NOMO-1 treated with dmso at 0.1 percent for 144 hours (cell line): ENCODE measurements around the gene YJEFN3.

Source experiments
- DNase-seq: peaks from one replicate; lab custom pipeline; 2025; ENCODE audit not compliant: unreplicated experiment; lab: John Stamatoyannopoulos, UW

The YJEFN3 gene

GRCh38 chr19:19528721-19529490 lies at the start of gene YJEFN3:
YJEFN3 (plus strand) TSS chr19:19528911; CDS start chr19:19528933, 22 bp downstream.
- no peak for DNase-seq

GRCh38 chr19:19480688-19481087 lies 48.0 kb upstream of the YJEFN3 start:
- no peak for DNase-seq

DNA sequence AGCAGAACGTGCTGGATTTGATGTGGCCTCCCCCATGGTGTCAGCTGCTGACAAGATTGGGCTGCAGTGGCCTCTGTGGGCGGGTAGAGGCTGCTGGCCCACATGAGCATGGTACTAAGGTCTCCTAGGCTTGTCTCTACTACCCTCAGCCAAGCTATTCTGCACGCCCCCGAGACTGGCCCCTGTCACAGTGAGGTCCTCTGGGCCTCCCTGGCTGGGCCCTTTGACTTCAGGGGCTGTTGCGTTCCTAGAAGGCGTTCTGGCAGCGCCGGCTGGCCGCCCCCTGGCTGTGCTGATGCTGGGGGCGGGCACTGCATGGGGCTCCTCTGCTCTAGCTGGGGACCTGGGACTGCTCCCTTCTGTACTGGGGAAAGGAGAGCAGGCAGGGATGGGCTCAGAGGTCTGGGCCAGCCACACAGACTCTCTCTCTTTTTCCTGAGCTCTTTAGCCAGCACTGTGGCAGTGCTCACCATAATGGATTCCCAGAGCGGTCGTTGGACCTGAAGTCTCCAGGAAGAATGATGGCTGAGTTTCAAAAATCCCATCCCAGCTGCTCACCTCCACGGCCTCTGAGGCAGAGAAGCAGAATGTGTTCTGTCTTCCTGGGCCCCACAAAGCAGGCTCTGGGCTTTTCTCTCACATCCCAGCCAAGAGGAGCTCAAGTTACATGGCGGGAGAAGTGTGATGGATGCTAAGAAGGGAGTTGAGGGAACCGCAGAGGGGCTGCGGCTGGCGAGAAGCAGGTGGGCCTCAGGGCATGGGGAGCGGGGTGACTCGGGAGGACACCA lies 45.7 kb upstream of the YJEFN3 start:
- no peak for DNase-seq

DNA sequence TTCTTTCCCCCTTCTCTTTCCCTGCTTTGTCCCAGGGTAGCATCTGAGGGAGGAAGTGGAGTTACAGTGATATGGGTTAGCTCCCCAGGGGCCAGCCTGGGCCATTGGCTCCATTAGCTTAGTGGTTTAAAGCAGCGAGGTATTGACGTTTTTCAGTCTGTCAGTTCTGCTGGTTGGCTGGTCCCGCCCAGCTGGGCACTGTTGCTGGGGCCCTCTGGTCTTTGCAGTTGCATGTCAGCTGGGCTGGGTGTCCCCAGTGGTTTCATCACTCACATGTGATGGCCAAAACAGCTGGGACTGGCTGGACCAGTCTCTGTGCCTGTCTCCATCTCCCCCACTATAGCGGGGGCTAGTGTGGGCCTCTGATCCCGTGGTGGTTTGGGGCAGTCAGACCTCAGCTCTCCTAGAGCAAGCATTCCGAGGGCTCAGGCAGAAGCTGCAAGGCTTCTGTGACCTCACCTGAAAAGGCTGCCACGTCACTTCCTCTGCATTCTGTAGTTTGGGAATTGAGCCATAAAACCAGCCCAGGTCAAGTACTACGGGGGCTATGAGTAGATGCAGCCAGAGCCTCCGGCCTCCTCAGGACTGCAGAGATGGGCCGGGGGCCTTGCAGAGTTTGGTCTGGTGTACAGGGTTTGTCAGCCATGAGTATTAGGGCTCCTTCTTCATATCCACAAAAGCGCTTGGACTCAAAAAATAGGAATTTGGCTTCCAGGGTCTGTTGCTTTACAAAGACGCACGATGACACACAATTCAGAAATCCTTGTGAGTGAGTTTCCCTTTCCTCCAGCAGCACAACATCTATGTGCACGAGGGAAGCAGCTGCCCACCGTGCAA lies 43.3 kb upstream of the YJEFN3 start:
- DNase-seq, result no peak

- DNase-seq, result no peak
These were observed 42.8 kb upstream of the YJEFN3 start for GRCh38 chr19:19485998-19486290.

GRCh38 chr19:19486343-19487076 lies 42.2 kb upstream of the YJEFN3 start:
- DNase-seq, result no peak

- DNase-seq, result no peak
These were observed 41.4 kb upstream of the YJEFN3 start for GRCh38 chr19:19487077-19487949.

DNA sequence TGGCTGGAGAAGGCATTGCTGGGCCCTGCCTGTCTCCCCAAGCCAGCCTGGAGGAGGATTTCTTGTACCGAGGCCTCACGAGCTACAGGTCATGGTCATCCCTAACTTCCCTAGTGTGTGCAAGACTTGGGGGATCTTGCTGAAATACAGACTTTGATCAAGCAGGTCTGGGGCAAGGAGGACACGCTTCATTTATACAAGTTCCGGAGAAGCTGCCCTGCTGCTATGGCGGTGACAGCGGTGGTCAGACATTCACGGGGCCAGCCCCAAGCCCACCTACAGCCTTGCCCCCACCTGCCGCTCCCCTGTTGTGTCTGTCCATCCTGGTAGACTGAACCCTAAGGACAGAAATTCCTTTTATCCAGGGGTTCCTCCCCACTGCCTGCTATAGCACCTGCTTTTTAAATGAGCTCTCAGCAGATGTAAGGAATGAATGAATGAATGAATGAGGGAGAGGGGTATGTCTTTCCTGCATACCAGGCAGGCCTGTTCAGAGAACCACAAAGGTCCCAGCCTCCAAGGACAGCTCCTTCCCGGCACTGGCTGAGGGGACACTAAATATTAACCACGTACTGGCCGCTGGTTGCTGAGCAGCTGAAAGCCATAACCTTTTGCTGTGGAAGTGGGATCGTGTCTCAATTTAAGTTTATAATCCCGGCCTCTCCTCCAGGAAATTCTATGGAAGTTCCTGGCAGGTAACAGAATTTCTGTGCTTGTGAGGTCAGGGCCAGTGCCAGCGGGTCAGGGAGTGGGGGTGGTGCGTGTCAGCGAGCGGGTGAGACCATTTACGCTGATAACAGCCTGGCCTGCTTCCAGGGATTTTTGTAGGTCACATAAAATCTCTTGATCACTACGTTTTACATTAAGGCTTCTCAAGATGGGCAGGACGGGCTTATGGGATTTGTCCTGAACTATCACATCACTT lies 40.5 kb upstream of the YJEFN3 start:
- no peak for DNase-seq

DNA sequence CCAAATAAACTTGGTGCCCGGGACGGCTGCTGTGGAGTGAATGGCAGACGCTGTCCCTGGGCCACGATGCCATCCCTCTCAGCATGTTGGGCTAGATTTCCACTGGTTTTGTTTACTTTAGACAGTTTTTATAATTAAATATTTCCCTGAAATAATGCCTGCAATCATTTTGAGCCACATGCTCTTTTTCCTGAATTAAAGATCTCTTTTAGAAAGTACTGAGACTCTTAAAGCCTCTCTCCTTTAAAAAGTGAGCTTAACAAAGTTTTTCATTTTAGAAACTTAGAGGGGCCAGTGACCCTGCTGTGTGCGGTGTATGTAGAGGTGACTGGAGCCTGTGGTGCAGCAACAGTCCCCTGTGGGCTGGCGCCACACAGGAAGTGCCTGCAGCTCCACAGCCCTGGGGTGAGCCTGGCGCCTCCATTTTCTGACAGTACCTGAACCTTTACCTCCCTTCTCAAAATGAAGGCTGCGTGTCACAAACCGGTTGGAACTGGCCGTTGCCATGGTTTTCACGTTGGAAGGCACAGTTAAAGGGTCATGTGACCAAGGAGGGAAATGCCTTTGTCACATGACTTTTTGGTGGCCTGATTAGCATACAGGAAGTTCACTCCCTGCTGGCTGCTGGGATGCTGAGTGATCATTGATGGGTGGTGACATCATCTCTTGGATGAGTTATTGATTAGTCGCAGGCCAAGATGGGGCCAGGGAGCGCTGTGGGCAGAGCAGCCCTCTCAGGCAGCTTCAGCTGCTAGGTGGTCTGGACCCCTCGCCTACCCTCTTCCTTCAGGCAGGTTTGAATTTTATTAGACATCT lies 39.6 kb upstream of the YJEFN3 start:
- peak; percentile 66 for DNase-seq

GRCh38 chr19:19489804-19490204 lies 38.9 kb upstream of the YJEFN3 start:
- DNase-seq, result no peak

DNA sequence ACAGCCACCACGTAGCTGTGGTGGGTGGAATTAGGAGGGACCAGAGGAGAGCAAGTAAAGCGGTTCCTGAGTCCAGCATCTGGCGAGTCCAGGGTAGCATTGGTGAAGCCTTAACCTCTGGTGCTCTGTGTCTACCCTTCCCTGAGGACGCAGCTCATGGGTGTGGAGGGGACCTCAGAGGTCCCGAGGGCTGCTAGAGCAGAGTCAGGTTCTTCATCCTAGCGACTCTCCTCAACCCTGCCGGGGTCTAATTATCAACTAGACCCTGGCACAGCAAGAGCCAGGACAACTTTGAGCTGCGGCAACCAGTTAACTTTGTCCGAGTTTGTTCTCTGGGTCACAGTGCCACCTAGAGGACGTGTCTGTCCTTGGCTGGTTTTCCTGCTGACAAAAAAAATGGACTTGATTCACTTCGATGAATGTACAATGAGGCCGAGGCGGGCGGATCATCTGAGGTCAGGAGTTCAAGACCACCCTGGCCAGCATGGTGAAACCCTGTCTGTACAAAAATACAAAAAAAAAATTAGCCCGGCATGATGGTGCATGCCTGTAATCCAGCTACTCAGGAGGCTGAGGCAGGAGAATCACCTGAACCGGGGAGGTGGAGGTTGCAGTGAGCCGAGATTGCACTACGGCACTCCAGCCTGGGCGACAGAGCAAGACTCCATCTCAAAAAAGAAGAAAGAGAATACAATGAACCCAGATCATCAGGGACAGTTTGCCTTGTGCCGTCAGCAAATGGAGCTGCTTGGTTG lies 38.3 kb upstream of the YJEFN3 start:
- DNase-seq, result peak; percentile 27

DNA sequence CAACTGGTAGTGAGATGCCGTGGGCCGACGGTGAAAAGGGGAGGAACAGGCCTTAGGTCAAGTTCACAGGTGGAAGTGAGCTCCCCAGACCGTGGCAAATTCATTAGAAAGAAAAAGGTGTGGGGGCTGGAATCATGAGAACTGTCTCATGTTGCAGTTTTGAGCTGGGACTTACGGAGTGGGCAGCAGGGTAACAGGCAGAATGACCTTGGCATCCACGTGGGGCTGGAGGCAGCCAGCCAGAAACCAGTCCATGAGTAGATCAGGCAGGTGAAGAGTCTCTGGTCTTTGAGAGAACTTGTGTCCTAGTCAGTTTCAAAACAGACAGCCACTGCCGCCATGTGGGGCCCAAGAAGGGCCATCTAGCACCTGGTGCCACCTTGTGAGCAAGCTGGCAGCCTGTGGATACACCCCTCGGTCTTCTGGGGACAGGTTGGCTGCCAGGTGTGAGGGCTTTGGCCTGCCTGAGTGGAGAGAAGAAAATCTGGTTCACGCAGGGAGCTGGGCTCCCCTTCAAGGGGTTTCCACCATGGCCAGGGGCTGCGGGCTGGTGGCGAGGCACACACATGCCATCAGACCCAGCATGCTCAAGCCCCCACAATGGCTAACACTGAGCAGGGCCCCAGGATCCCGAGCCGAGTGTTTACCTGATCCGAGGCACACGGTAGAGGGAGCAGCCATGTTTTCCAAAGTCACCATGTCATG lies 37.2 kb upstream of the YJEFN3 start:
- no peak for DNase-seq

DNA sequence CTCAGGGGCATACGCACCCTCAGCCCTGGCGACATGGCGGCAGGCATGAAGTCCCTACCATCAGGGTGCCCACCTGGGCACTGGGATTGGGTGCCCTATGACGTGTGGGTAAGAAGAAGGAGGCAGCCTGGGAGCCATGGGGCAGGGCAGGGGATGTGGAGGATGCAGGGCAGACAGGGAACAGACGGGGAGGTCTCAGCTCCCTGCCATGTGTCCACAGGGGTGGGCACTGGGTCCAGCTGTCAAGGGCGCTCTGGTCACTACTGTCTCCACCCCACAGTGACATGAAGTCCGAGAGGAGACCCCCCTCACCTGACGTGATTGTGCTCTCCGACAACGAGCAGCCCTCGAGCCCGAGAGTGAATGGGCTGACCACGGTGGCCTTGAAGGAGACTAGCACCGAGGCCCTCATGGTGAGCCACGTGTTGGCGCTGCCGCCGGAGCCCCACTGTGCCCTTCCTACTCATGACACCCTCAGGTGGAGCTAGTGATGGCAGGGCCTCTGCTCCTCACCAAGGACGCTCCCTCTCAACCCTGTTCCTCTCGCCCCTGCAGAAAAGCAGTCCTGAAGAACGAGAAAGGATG lies 36.6 kb upstream of the YJEFN3 start:
- DNase-seq, result no peak

DNA sequence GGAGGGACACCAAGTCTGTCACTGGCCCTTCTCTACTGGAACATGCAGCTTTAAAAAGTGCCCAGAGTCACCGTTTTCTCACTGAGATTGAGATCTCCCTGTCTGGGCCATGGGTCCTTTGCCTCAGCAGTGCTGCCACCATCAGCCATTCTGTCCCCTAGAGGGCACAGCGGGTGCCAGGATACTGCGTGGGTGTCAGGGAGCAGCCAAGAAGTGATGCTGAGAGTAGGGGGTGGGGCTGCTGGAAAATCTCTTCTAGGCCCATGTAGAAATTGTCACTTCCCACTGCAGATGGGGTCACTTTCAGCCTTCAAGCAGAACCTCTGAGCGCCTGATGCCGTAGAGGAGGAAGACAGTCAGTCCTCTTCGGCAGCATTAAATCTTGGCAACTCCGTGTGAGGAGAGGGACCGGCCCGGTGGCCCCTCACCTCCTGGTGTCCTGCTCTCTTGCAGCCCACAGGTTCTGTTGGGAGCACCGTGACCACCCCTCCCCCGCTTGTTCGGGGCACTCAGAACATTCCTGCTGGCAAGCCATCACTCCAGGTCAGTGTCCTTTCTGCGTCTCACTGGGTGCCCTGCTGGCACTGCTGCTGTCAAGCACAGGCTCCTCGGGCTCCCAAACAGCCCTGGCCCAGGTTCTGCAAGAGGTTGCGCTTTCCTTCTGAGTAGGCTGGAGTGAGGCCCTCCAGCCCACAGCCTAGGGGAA lies 34.7 kb upstream of the YJEFN3 start:
- DNase-seq, result no peak

DNA sequence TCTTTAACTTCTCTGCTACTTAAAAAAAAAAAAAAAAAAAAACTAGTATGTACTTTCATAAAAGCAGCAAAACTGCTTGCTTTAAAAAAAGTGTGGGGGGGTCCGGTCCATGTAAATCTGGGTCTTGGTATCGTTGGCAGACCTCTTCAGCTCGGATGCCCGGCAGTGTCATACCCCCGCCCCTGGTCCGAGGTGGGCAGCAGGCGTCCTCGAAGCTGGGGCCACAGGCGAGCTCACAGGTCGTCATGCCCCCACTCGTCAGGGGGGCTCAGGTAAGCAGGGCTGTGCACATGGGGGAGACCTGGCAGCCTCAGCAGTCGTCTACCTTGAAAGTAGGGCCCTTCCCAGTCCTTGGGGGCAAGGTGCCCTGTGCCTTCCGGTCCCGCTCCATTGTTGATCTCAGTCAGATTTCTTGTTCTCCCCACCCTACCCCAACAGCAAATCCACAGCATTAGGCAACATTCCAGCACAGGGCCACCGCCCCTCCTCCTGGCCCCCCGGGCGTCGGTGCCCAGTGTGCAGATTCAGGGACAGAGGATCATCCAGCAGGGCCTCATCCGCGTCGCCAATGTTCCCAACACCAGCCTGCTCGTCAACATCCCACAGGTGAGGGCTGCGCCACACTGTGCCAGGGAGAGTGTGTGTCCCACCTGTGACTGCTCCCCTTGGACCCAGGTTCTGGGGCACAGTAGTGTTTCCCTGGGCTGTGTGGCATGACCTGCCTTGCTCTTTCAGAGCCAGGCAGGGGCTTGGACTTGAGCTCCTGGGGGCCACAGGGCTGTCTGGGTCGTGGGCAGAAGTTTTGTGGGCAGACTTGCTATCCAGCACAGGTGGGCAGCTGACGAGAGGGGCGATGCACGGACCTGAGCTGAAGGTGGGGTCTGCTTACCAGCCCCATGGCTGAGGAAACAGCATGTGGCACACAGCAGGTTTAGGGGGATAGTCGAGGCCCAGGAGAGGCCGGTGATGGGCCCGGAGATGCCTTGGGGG lies 32.8 kb upstream of the YJEFN3 start:
- DNase-seq, result no peak
